PC-9 (cell line): ENCODE data around the gene EPHB1.

ENCODE experiments used
- CTCF ChIP-seq: fragments of 200-600 bp; sonication (generic); conservative IDR thresholded peaks from 2 replicates; pipeline ENCODE4 v1.6.1; 2017; ENCODE audit warnings: mixed run types, antibody characterized with exemption, mild to moderate bottlenecking, moderate library complexity
- EZH2 ChIP-seq: fragments of 200-600 bp; sonication (generic); IDR thresholded peaks from 2 replicates; pipeline ENCODE4 v1.8.0; 2017; ENCODE audit warnings: antibody characterized with exemption, low read depth

GRCh38 chr3:134877788-134878187, 82.7 kb downstream of the EPHB1 start:
- TF ChIP-seq CTCF: no peak
- no peak for TF ChIP-seq EZH2
